Progenitor cell of endocrine pancreas (in vitro differentiated cells): ENCODE results near the gene PDE1C. TPM values are rescaled to one million over a fixed set of nuclear protein-coding genes. Genes with fewer than 3 reads are reported as not detected.

Experiments used
- DNase-seq: peaks from one replicate; pipeline ENCODE4 v3.0.0; 2021; ENCODE audit warnings: low spot score; ENCODE audit not compliant: unreplicated experiment
- H3K27ac Mint-ChIP-seq: 2 replicates; pipeline ENCODE4 v1.8.0; 2021; ENCODE audit warnings: mild to moderate bottlenecking, moderate library complexity, mixed read lengths
- H3K27me3 Mint-ChIP-seq: 2 replicates; pipeline ENCODE4 v1.8.0; 2021; ENCODE audit warnings: mixed read lengths
- H3K36me3 Mint-ChIP-seq: 2 replicates; pipeline ENCODE4 v1.8.0; 2022; ENCODE audit warnings: mixed read lengths; ENCODE audit not compliant: insufficient read depth
- H3K4me1 Mint-ChIP-seq: 2 replicates; pipeline ENCODE4 v1.8.0; 2021; ENCODE audit warnings: low read depth, mixed read lengths
- H3K4me3 Mint-ChIP-seq: 2 replicates; pipeline ENCODE4 v1.8.0; 2021; ENCODE audit warnings: low read depth, mild to moderate bottlenecking, moderate library complexity, mixed read lengths
- H3K9me3 Mint-ChIP-seq: 2 replicates; pipeline ENCODE4 v1.8.0; 2021; ENCODE audit warnings: low read depth, mixed read lengths
- total RNA-seq: library from RNA; stranded (reverse); gene quantifications from 2 replicates; pipeline ENCODE4 v1.2.1, GENCODE V29; 2021
- TF ChIP-seq, protein P1 (sequence below): fragments of 200-600 bp; sonication (generic); IDR thresholded peaks from one replicate; pipeline ENCODE4 v1.5.0; 2021; ENCODE audit warnings: antibody characterized with exemption, mild to moderate bottlenecking; ENCODE audit not compliant: unreplicated experiment

Gene PDE1C
- total RNA-seq, 1 donor from 2014 or later = 1.7 TPM

DNA sequence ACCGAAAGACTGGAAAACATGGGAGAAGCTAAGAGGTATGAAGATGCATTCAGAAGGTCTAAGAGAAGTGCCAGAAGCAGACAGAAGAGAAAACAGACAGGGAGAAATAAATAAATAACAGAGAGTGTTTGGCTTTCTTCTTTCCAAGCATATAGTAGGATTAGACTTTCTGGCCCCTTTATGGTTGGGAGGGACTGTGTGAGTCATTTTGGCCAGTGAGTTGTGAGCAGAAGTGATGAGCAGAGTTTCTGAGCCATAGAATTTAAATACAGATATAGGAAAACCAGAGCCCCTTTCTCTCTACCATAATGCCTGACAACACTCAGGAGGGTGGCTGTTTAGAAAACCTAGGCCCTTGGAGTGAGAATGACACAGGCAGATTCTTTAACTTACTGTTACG, 212.2 kb downstream of the PDE1C start:
- Mint-ChIP-seq H3K4me1 (no peaks in the 10 kb centered on the region), H3K9me3 (no peaks in the 10 kb centered on the region), H3K36me3 (no peaks in the 10 kb centered on the region), H3K27me3 (no peaks in the 10 kb centered on the region), H3K27ac (no peak overlapping the region), H3K4me3 (no peak overlapping the region)
- no peak for DNase-seq
- TF ChIP-seq, protein P1, sequence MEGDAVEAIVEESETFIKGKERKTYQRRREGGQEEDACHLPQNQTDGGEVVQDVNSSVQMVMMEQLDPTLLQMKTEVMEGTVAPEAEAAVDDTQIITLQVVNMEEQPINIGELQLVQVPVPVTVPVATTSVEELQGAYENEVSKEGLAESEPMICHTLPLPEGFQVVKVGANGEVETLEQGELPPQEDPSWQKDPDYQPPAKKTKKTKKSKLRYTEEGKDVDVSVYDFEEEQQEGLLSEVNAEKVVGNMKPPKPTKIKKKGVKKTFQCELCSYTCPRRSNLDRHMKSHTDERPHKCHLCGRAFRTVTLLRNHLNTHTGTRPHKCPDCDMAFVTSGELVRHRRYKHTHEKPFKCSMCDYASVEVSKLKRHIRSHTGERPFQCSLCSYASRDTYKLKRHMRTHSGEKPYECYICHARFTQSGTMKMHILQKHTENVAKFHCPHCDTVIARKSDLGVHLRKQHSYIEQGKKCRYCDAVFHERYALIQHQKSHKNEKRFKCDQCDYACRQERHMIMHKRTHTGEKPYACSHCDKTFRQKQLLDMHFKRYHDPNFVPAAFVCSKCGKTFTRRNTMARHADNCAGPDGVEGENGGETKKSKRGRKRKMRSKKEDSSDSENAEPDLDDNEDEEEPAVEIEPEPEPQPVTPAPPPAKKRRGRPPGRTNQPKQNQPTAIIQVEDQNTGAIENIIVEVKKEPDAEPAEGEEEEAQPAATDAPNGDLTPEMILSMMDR = no peak

- TF ChIP-seq, protein P1 = no peak
- Mint-ChIP-seq H3K9me3 (no peaks in the 10 kb centered on the region), H3K27ac (no peak overlapping the region), H3K27me3 (no peaks in the 10 kb centered on the region), H3K4me3 (no peak overlapping the region), H3K4me1 (no peaks in the 10 kb centered on the region), H3K36me3 (no peaks in the 10 kb centered on the region)
- DNase-seq = no peak
These were observed 213.0 kb downstream of the PDE1C start for GRCh38 chr7:31857172-31857571.

GRCh38 chr7:31856337-31856736, 213.9 kb downstream of the PDE1C start:
- H3K27me3 Mint-ChIP-seq = no peaks in the 10 kb centered on the region
- no peaks in the 10 kb centered on the region for H3K36me3 Mint-ChIP-seq
- H3K4me1 Mint-ChIP-seq = no peaks in the 10 kb centered on the region
- H3K27ac Mint-ChIP-seq = no peak overlapping the region
- H3K9me3 Mint-ChIP-seq = no peaks in the 10 kb centered on the region
- DNase-seq = no peak
- TF ChIP-seq, protein P1 = no peak
- no peak overlapping the region for H3K4me3 Mint-ChIP-seq

GRCh38 chr7:31855530-31855929, 214.7 kb downstream of the PDE1C start:
- Mint-ChIP-seq H3K4me3 (no peak overlapping the region), H3K27ac (no peak overlapping the region), H3K36me3 (no peaks in the 10 kb centered on the region), H3K27me3 (no peaks in the 10 kb centered on the region), H3K4me1 (no peaks in the 10 kb centered on the region), H3K9me3 (no peaks in the 10 kb centered on the region)
- TF ChIP-seq, protein P1 = no peak
- no peak for DNase-seq

- no peak for DNase-seq
These were observed 216.8 kb downstream of the PDE1C start for GRCh38 chr7:31853380-31853779.

More at GRCh38 chr7:31853380-31853779, 216.8 kb downstream of the PDE1C start:
- Mint-ChIP-seq H3K27ac (no peak overlapping the region), H3K36me3 (no peaks in the 10 kb centered on the region), H3K27me3 (peaks cover 4% of the 10 kb centered on the region), H3K4me3 (no peak overlapping the region), H3K4me1 (peaks cover 1% of the 10 kb centered on the region), H3K9me3 (no peaks in the 10 kb centered on the region)
- TF ChIP-seq, protein P1 = no peak
